CD14-positive monocyte (primary cell): ENCODE data around the gene IL12RB1. TPM values are rescaled to one million over a fixed set of nuclear protein-coding genes. Genes with fewer than 3 reads are reported as not detected.

Source experiments
- DNase-seq, 3 donors: peaks; one replicate each; pipeline ENCODE4 v3.0.0-alpha.2; 2011 to 2022
- H2AFZ ChIP-seq: 2 replicates; pipeline ENCODE4 v1.6.0; 2012; ENCODE audit warnings: mild to moderate bottlenecking, low read depth, low read length, inconsistent platforms; ENCODE audit not compliant: insufficient read depth, poor library complexity, severe bottlenecking
- H3K27ac ChIP-seq, 2 donors: 1 replicate in 1 of 2; 2 replicates in 1 of 2; pipeline ENCODE4 v1.5.1; 2012 to 2013; ENCODE audit warnings: low read length in 2 of 2, control low read depth in 1 of 2, inconsistent platforms in 1 of 2, low read depth in 1 of 2, mild to moderate bottlenecking in 1 of 2
- H3K27me3 ChIP-seq, 2 donors: one replicate each; pipeline versions ENCODE4 v1.6.0 to v1.6.1; 2011 to 2013; ENCODE audit warnings: low read length in 2 of 2; ENCODE audit not compliant: control insufficient read depth in 2 of 2, insufficient read depth in 2 of 2
- H3K36me3 ChIP-seq, 2 donors: replicated peaks in 1 of 2; 1 replicate in 1 of 2; 2 replicates in 1 of 2; pipeline versions ENCODE4 v1.5.1 to v1.6.1; 2012 to 2013; ENCODE audit warnings: low read length in 2 of 2, control low read depth in 1 of 2, inconsistent platforms in 1 of 2, mild to moderate bottlenecking in 1 of 2; ENCODE audit not compliant: insufficient read depth in 2 of 2, control insufficient read depth in 1 of 2
- H3K4me1 ChIP-seq, 2 donors: 1 replicate in 1 of 2; 2 replicates in 1 of 2; pipeline versions ENCODE4 v1.5.1 to v1.6.1; 2012 to 2013; ENCODE audit warnings: low read length in 2 of 2, control low read depth in 1 of 2, inconsistent platforms in 1 of 2, mild to moderate bottlenecking in 1 of 2, moderate library complexity in 1 of 2; ENCODE audit not compliant: insufficient read depth in 2 of 2, control insufficient read depth in 1 of 2
- H3K4me2 ChIP-seq: replicated peaks from 2 replicates; pipeline ENCODE3; 2012; ENCODE audit warnings: low read length, moderate library complexity, mild to moderate bottlenecking; ENCODE audit not compliant: poor library complexity, severe bottlenecking; ENCODE audit errors: extremely low read depth
- H3K4me3 ChIP-seq, 3 experiments: fragments of 200-600 bp in 1 of 3; sonication (generic) in 1 of 3; replicated peaks in 1 of 3; 1 replicate in 2 of 3; 2 replicates in 1 of 3; pipeline ENCODE4 v1.5.1; 2011 to 2013; ENCODE audit warnings: low read length in 3 of 3, mild to moderate bottlenecking in 3 of 3, control low read depth in 2 of 3, low read depth in 2 of 3, inconsistent platforms in 1 of 3, moderate library complexity in 1 of 3
- H3K79me2 ChIP-seq: 2 replicates; pipeline ENCODE4 v1.6.0; 2012; ENCODE audit warnings: mild to moderate bottlenecking, control low read depth, inconsistent platforms, low read length, moderate library complexity; ENCODE audit not compliant: insufficient read depth
- H3K9ac ChIP-seq: 2 replicates; pipeline ENCODE4 v1.6.0; 2017; ENCODE audit warnings: low read length, mild to moderate bottlenecking; ENCODE audit not compliant: insufficient read depth, poor library complexity, severe bottlenecking
- H3K9me3 ChIP-seq, 2 donors: replicated peaks in 1 of 2; 1 replicate in 1 of 2; 2 replicates in 1 of 2; pipeline versions ENCODE4 v1.5.1 to v1.6.1; 2012 to 2013; ENCODE audit warnings: low read length in 2 of 2, control low read depth in 1 of 2; ENCODE audit not compliant: control insufficient read depth in 1 of 2, insufficient read depth in 1 of 2
- H4K20me1 ChIP-seq: 2 replicates; pipeline ENCODE4 v1.6.0; 2012; ENCODE audit warnings: mild to moderate bottlenecking, low read length, control low read depth, moderate library complexity; ENCODE audit not compliant: insufficient read depth
- H3K27ac Mint-ChIP-seq, 7 donors: one replicate each; pipeline ENCODE4 v1.8.0; 2020; ENCODE audit warnings: mild to moderate bottlenecking in 7 of 7, mixed read lengths in 7 of 7, moderate library complexity in 6 of 7, inconsistent platforms in 2 of 7
- H3K27me3 Mint-ChIP-seq, 3 donors: one replicate each; pipeline ENCODE4 v1.8.0; 2021 to 2022; ENCODE audit warnings: low read depth in 3 of 3, mild to moderate bottlenecking in 3 of 3, mixed read lengths in 3 of 3, moderate library complexity in 3 of 3, inconsistent platforms in 1 of 3
- H3K36me3 Mint-ChIP-seq, 2 donors: one replicate each; pipeline ENCODE4 v1.8.0; 2020; ENCODE audit warnings: mixed read lengths in 2 of 2, inconsistent platforms in 1 of 2, mild to moderate bottlenecking in 1 of 2
- H3K4me1 Mint-ChIP-seq: one replicate; pipeline ENCODE4 v1.8.0; 2020; ENCODE audit warnings: mild to moderate bottlenecking, mixed read lengths
- H3K4me3 Mint-ChIP-seq, 2 donors: one replicate each; pipeline ENCODE4 v1.8.0; 2020; ENCODE audit warnings: mild to moderate bottlenecking in 2 of 2, mixed read lengths in 2 of 2, moderate library complexity in 1 of 2
- H3K9me3 Mint-ChIP-seq, 7 donors: one replicate each; pipeline ENCODE4 v1.8.0; 2020 to 2022; ENCODE audit warnings: mixed read lengths in 7 of 7, mild to moderate bottlenecking in 6 of 7, moderate library complexity in 6 of 7, inconsistent platforms in 2 of 7
- WGBS: methylation state at CpG from one replicate; pipeline ENCODE4 v1.1.5; 2013; ENCODE audit warnings: missing lambda C conversion rate; ENCODE audit not compliant: insufficient coverage; 5-methylcytosine and 5-hydroxymethylcytosine counted together
- intact Hi-C, 2 donors: fragments of 100-400 bp; cut with micrococcal nuclease; formaldehyde crosslinking; loops; one replicate each; pipeline versions ENCODE4 v1.15.0 to v1.15.1; 2023
- polyA plus RNA-seq, 3 donors: library from polyadenylated mRNA; depleted of rRNA in 1 of 3; unstranded in 2 of 3; stranded (reverse) in 1 of 3; fragments of 300-500 nt in 2 of 3; fragments of >200 nt in 1 of 3; fragmentation: Illumina TruSeq in 2 of 3; gene quantifications; 1 replicate in 2 of 3; 2 replicates in 1 of 3; pipeline ENCODE4 v1.2.3, GENCODE V29; 2012 to 2021
- TF ChIP-seq, protein P1 (sequence below): fragments of 200-600 bp; IDR thresholded peaks from one replicate; pipeline ENCODE4 v1.8.0; 2022; ENCODE audit warnings: antibody characterized with exemption, mild to moderate bottlenecking

The IL12RB1 gene
- polyA plus RNA-seq, 3 donors: 7.8 to 17.5 (median 7.9) TPM

DNA sequence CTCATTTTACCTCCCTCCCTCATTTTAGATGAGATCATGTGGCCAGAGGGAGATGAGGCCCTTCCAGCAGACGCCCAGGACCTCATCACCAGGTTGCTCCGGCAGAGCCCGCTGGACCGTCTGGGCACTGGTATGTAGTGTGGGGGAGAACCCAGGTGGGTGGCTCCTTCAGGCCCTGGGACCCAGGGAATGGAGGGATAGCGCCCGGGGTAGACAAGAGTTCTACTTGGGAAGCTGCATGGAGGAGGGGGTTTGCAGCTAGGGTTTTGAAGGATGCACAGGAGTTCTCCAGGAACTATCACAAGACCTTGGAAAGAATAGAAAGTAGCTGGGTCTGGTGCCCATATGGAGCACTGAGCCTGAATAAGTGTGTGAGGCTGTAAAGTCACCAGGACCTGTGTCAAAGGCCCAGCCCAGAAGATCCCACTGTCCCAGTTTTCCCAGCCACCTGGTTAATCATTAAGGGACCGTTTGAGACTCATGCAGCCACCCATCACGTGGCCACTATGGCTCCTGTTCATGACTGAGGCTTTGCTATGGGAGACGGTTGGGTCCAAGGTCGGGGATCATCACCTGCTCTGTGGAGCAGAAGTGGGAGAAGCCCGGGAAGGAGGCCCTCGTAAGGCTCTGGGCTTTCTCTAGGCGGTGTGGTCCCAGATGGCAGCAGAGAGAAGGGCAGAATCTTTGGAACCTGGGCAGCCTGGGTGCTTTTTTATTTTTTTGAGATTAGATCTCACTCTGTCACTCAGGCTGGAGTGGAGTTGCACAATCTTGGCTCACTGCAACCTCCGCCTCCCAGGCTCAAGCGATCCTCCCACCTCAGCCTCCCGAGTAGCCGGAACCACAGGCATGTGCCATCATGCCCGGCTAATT is 49.2 kb upstream of the IL12RB1 start:
- Histone ChIP-seq H3K4me1 (peaks cover 9 to 12% of the 10 kb centered on the region in 2 donors), H3K4me3 (no peak overlapping the region), H3K9me3 (no peaks in the 10 kb centered on the region), H2AFZ (no peak overlapping the region), H3K27ac (no peak overlapping the region), H4K20me1 (peaks cover 65% of the 10 kb centered on the region), H3K36me3 (peaks cover 87 to 100% of the 10 kb centered on the region in 2 donors), H3K9ac (no peak overlapping the region), H3K4me2 (no peak overlapping the region), H3K27me3 (no peaks in the 10 kb centered on the region), H3K79me2 (no peaks in the 10 kb centered on the region)
- intact Hi-C loops: no loop called here
- no peak overlapping the region for H3K4me3 Mint-ChIP-seq
- peak overlapping the region in 2 of 7 donors; percentile 2 to 63 for H3K27ac Mint-ChIP-seq
- peaks cover 0 to 2% (median 0%) of the 10 kb centered on the region in 3 donors for H3K27me3 Mint-ChIP-seq
- DNase-seq: no peak
- peaks cover 70 to 97% of the 10 kb centered on the region in 2 donors for H3K36me3 Mint-ChIP-seq
- WGBS: 90% methylated on average over 13 of the region's 18 CpGs
- H3K9me3 Mint-ChIP-seq: peaks cover 0 to 3% (median 0%) of the 10 kb centered on the region in 7 donors
- TF ChIP-seq, protein P1, sequence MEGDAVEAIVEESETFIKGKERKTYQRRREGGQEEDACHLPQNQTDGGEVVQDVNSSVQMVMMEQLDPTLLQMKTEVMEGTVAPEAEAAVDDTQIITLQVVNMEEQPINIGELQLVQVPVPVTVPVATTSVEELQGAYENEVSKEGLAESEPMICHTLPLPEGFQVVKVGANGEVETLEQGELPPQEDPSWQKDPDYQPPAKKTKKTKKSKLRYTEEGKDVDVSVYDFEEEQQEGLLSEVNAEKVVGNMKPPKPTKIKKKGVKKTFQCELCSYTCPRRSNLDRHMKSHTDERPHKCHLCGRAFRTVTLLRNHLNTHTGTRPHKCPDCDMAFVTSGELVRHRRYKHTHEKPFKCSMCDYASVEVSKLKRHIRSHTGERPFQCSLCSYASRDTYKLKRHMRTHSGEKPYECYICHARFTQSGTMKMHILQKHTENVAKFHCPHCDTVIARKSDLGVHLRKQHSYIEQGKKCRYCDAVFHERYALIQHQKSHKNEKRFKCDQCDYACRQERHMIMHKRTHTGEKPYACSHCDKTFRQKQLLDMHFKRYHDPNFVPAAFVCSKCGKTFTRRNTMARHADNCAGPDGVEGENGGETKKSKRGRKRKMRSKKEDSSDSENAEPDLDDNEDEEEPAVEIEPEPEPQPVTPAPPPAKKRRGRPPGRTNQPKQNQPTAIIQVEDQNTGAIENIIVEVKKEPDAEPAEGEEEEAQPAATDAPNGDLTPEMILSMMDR: no peak
- peaks cover 6% of the 10 kb centered on the region for H3K4me1 Mint-ChIP-seq

DNA sequence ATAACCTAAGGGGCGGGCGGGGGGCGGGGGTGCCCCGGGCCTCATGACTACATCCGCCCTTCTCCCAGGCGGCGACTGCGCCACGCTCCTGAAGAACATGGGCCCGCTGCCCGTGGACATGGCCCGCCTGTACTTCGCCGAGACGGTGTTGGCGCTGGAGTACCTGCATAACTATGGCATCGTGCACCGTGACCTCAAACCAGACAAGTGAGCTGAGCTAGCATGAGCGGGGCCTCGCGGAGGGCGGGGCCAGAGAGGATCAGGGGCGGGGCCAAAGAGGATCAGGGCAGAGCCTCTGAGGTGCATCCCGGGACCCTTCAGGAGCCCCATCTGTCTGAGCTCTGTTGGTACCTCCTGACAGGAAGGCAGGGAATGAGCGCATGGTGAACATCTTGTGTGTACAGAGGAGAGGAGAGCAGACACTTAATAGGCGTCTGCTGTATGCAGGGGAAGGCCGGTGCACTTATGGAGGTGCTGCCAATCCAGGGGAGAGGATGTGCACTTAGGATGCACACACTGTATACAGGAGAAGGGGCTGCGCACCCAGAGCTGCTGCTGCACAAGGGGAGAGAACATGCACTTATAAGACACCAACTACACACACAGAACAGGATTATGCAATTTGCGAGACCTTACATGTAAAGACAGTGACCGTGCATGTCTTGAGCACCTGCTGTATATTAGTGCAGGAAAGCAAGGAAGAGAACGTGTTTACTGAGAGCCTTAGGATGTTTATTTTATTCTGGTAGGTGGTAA is 45.3 kb upstream of the IL12RB1 start:
- peaks cover 10% of the 10 kb centered on the region for H3K4me1 Mint-ChIP-seq
- H3K27me3 ChIP-seq: no peaks in the 10 kb centered on the region
- DNase-seq: no peak
- H3K27me3 Mint-ChIP-seq: peaks cover 0 to 2% (median 0%) of the 10 kb centered on the region in 3 donors
- 96% methylated on average over 25 of the region's 31 CpGs for WGBS
- H3K4me3 Mint-ChIP-seq: no peak overlapping the region
- intact Hi-C loops: no loop called here
- H3K4me1 ChIP-seq: peaks cover 16 to 18% of the 10 kb centered on the region in 2 donors
- H3K27ac ChIP-seq: no peak overlapping the region
- TF ChIP-seq, protein P1: no peak
- peaks cover 79 to 92% of the 10 kb centered on the region in 2 donors for H3K36me3 ChIP-seq
- H3K4me3 ChIP-seq: no peak overlapping the region
- no peaks in the 10 kb centered on the region for H3K9me3 Mint-ChIP-seq
- no peak overlapping the region for H2AFZ ChIP-seq
- peaks cover 74% of the 10 kb centered on the region for H4K20me1 ChIP-seq
- no peak overlapping the region for H3K9ac ChIP-seq
- H3K27ac Mint-ChIP-seq: peak overlapping the region in 1 of 7 donors; percentile 12
- H3K4me2 ChIP-seq: no peak overlapping the region
- peaks cover 78 to 97% of the 10 kb centered on the region in 2 donors for H3K36me3 Mint-ChIP-seq
- no peaks in the 10 kb centered on the region for H3K79me2 ChIP-seq
- H3K9me3 ChIP-seq: no peaks in the 10 kb centered on the region
